GM19023 (cell line): ENCODE results near the gene HNRNPDL.
"Not testable (repeated sequence)": the region's sequence is repeated elsewhere in the genome, so short reads cannot be mapped to it uniquely, and the experiment has no call there.

Experiments
- ATAC-seq: cut with Tn5 transposase; IDR thresholded peaks from one replicate; pipeline ENCODE4 v1.9.1; 2021; ENCODE audit warnings: mild to moderate bottlenecking, moderate library complexity; ENCODE audit not compliant: unreplicated experiment

The HNRNPDL gene

DNA sequence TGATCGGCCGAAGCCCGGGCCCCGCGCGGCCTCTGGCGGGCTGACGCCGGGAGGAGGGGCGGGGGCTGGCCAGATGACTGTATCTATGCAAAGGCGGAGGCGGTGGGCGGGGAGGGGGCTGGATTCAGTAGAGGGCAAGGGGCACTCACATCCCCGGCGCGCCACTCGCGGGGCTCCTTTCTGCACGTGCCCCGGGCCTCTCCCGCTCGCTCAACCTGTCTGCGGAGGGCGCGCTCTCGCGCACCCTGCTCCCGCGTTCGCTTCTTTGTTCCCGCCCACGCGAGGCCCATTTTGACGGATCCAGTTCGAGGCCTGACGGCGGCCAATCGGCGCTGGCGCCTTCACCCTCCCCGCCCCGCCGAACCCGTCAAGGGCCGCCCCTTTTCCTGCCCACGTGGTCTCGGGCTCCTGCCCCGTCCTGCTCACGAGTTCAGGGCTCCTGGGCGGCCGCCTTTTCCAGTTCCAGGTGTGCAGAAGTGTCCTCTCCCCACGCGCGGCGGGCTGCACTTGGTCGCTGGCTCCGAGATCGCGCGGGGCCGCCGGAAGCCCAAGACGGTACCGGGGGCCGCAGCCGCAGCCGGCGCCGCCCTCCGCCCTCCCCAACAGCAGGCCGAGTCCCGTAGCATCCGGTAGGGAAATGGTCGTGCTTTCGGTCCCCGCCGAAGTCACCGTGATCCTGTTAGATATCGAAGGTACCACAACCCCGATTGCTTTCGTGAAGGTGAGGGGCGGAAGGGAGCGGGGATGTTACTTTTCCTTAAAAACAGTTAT is at the start of gene HNRNPDL, which contains the start of gene ENOPH1:
Gene HNRNPDL, minus strand, starts transcription at position 270 of the 771 bp plus-strand sequence. CDS start 772 bp downstream, outside the sequence.
Gene ENOPH1, plus strand, starts transcription at position 398 of the 771 bp plus-strand sequence. Its CDS starts 240 bp downstream, at position 638.
- ATAC-seq, result peak; percentile 76

DNA sequence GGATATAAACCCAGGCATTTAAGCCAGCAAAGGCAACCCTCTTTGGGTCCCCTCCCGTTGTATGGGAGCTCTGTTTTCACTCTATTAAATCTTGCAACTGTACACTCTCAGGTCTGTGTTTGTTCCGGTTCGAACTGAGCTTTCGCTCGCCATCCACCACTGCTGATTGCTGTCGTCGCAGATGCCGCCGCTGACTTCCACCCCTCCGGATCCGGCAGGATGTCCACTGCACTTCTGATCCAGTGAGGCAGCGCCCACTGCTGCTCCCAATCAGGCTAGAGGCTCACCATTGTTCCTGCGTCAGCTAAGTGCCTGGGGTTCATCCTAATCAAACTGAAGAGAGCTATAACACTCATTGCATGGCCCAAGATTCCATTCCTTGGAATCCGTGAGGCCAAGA is 49.3 kb upstream of the HNRNPDL start:
- no peak for ATAC-seq

DNA sequence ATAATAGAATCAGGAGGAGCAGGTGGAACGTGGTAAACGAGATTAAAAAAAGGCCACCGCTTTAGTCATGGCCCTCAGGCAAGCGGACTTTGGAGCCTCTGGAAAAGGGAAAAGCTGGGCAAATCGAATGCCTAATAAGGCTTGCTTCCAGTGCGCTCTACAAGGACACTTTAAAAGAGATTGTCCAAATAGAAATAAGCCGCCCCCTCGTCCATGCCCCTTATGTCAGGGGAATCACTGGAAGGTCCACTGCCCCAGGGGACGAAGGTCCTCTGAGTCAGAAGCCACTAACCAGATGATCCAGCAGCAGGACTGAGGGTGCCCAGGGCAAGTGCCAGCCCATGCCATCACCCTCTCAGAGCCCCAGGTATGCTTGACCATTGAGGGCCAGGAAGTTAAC is 47.2 kb upstream of the HNRNPDL start:
- not testable (repeated sequence) for ATAC-seq

DNA sequence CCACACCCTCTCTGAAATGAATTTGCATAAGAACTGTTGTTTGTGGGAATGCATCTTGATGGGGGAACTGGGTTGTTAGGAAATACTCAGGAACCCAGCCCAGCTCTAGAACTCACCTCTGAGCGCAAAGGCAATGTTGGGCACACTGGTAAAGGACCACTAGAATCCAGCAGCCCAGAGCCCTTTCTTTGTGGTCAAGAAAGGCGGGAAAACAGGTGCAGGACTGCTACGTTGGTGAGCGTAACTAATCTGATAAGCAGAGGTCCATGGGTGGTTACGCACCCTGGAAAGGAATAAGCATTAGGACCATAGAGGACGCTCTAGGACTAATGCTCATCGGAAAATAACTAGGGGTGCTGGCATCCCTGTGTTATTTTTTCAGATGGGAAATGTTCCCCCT is 45.7 kb upstream of the HNRNPDL start:
- ATAC-seq, result not testable (repeated sequence)

DNA sequence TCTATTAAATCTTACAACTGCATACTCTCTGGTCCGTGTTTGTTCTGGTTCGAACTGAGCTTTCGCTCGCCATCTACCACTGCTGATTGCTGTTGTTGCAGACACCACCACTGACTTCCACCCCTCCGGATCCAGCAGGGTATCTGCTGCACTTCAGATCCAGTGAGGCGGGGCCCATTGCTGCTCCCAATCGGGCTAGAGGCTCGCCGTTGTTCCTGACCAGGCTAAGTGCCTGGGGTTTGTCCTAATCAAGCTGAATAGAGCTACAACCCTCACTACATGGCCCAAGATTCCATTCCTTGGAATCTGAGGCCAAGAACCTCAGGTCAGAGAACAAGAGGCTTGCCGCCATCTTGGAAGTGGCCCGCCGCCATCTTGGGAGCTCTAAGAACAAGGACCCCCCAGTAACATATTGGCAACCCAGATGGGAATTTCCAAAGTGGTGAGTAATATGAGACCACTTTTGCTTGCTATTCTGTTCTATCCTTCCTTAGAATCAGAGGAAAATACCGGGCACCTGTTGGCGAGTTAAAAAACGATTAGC is 43.4 kb upstream of the HNRNPDL start:
- ATAC-seq, result no peak

DNA sequence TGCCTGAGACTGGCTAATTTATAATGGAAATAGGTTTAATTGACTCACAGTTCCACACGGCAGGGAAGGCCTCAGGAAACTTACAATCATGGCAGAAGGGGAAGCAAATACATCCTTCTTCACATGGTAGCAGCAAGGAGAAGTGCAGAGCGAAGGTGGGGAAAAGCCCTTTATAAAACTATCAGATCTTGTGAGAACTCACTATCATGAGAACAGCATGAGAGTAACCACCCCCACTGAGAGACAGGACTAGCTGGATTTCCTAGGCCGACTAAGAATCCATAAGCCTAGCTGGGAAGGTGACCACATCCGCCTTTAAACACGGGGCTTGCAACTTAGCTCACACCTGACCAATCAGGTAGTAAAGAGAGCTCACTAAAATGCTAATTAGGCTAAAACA is 42.8 kb upstream of the HNRNPDL start:
- not testable (repeated sequence) for ATAC-seq

DNA sequence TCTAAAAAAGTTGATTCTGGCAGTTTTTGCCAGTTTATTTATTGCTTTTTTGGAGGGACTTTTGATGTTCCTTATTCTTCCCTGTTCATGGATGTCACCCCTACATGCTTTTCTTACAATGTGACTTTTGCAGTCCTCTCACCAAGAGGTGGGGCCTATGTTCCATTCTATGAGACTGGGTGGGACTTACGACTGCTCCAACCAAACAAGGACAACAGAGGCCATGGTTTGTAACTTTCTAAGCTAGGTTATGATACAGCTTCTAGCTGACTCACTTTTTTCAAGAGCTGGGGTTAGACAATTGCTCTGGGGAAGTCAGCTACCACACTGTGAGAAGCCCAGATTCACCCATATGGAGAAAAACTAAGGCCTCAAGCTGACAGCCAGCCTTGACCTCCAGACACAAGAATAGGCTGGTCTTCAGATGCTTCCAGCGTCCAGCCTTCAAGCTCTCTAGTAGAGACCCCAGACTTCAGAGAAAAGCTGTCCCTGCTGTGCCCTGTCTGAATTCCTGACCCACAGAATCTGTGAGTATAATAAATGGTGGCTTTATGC is 39.6 kb upstream of the HNRNPDL start:
- ATAC-seq, result no peak

DNA sequence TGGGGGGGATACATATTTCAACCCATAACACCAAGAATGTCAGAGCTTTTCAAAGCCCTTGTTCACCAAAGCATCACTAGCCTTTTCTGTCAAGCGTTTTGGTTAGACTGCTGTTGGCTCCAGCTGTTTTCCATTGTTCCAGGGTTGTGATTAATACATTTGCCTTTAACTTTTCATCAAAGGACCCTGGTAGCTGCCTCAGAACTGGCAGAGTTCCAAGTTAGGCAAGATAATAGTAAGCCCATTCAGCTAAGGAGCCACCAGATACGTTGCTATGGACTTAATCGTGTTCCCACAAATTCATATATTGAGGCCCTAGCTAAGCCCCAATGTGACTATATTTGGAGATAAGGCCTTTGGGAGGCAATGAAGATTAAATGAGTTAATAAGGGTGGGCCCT is 37.2 kb upstream of the HNRNPDL start:
- ATAC-seq, result no peak

DNA sequence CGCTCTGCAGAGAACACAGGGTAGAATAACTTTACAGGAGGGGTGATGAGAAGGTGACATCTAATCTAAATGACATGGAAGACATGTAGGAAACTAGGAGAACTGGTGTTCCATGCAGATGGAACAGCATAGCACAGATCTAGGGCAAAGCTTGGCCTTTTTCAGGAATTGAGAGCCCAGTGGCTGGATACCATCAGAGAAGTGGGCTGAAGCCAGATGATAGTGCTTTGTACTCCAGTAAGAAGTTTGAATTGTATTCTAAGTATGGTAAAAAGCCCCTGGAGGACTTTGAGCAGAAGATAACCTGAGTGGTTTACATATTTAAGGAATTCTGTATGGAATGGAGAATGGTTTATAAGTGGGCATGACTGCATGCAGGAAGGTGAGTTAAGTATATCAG is 33.0 kb upstream of the HNRNPDL start:
- ATAC-seq, result no peak

DNA sequence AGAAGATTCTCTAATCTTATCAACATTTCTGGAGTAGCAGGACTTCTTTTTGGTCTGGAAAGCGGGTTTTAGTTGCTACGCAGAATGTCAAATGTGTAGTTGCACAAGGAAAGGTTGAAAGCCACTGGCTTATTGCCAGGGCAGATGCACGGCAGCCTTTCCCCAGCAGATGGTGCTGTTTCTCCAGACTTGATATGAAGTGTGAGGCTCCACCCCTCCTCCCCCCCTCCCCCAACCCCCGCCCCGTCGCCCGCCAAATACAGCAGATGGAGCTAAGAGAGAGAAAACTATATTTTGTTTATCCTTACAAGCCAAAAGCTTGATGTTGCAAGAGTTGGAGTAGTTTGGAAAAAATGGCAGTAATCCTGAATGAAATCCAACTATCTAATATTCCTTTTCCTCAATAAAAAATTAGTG is 32.2 kb upstream of the HNRNPDL start:
- ATAC-seq, result peak; percentile 94

DNA sequence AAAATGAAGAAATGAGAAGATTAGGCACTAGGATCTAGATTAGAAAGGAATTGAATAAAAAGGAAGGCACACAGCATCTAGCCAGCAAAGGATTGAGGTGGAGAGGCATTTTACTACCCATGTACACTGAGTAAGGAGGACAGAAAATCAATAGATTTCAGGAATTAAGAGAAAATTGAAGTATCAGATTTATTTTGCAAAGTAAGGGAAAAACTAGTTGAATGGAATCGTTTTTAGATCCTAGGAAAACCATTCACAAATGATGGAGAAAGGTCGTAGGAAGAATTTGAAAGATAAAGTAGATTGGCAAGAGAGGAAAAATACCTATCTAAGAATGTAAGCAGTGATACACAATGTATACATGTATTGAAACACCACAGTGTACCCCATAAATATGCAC is 31.4 kb upstream of the HNRNPDL start:
- no peak for ATAC-seq

DNA sequence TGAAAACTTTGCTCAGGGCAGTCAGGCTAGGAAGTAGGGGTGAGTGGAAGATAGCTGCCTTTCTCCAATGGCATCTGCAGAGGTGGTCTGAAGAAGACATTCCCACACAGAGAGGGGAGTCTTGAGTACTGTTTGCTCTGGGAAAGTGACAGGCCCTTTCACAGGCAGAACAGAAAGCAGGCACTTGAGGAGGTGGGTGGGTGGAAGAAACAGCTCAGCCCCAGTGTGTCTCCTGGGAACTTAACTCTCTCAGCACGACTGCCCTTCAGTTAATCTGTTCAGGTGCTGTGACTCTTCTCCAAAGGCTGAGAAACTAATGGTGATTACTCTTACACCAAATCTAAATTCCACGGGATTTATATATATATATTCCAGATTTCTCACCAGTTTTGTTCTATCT is 28.5 kb upstream of the HNRNPDL start:
- no peak for ATAC-seq

DNA sequence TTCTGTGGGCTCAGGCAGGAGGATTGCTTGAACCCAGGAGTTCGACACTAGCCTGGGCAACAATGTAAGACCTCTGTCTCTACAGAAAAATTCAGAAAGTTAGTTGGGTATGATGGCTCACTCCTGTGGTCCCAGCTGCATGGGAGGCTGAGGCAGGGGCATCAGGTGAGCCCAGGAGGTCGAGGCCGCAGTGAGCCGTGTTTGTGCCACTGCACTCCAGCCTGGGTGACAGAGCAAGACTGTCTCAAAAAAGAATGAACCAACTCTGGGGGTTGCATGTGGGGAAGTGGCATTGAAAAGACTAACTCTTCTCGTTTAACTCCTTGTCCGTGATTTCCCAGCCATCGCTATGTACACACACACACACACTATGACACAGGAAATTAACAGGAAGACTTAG is 27.0 kb upstream of the HNRNPDL start:
- ATAC-seq, result no peak

DNA sequence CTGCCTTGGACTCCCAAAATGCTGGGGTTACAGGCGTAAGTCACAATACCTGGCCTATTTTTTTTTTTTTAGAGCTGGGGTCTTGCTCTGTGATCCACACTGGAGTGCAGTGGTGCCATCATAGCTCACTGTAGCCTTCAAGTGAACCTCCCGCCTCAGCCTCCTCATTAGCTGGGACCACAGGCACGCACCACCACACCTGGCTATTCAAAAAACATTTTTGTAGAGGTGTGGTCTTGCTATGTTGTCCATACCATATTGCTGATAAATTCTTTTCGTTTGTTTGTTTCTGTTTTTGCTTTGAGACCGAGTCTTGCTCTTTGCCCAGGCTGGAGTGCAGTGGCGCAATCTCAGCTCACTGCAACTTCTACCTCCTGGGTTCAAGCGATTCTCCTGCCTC is 21.8 kb upstream of the HNRNPDL start:
- no peak for ATAC-seq

DNA sequence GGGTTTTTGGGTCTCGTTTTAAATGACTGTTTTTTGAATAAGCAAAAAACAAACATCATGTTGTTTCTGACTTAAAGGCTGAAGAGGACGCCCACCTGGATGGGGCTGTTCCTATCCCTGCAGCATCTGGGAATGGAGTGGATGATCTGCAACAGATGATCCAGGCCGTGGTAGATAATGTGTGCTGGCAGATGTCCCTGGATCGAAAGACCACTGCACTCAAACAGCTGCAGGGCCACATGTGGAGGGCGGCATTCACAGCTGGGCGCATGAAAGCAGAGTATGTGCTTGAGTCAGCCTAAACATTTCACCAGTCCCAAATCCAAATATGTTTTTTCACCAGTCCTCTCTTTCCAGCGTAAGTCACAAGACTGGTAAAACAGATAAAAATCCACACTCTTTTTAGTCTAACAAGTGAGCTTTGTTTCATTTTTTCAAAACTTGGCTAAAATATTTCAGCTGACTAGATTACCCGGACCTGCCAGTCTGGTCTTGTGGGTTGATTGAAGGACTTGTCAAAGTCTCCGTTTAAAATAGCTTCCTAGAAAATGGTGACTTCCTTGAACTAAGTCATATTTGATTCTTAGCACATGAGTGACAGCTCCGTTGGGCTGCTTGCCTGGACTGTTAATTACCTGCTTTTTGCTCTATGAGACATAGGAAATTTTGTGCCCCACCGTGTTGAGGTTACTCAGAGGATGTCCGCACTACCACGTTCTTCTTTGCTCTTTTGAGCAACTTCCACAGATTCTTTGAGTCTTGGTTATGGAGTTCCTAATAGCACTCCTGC is 20.9 kb upstream of the HNRNPDL start:
- ATAC-seq, result no peak

DNA sequence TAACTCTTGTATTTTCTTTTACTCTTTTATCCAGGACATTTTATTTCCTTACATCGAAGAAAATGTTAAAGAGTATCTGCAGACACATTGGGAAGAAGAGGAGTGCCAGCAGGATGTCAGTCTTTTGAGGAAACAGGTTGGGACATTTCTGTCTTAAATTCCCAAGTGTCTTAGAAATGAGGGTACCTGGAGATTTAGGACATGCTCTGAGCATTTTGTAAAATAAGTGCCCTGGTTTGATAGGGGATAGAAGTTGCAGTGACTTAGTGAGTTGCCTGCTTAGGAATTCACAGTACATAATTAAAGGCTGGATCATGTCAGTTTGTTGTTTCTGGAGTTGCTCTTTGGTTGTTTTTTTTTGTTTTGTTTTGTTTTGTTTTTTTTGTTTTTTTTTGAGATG is 17.6 kb upstream of the HNRNPDL start:
- no peak for ATAC-seq

DNA sequence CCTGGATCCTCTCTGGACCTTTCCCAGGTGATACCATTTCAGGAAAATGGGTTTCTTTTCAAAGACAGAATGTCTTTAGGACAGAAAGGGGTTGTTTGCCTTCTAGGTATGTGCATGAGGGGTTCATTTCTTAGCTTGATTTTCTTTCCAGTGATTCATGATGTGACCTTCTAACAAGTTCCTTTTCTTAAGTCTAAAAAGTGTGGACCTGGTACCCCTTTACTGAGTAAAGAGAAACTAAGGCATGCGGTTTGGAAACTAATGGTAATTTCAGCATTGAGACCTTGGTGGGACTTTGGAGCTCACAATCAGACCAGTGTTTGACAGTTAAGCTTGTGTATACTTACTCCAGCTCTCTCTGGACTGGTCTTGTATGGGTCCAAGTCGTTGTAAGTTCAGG is 8.8 kb upstream of the HNRNPDL start:
- ATAC-seq, result no peak

DNA sequence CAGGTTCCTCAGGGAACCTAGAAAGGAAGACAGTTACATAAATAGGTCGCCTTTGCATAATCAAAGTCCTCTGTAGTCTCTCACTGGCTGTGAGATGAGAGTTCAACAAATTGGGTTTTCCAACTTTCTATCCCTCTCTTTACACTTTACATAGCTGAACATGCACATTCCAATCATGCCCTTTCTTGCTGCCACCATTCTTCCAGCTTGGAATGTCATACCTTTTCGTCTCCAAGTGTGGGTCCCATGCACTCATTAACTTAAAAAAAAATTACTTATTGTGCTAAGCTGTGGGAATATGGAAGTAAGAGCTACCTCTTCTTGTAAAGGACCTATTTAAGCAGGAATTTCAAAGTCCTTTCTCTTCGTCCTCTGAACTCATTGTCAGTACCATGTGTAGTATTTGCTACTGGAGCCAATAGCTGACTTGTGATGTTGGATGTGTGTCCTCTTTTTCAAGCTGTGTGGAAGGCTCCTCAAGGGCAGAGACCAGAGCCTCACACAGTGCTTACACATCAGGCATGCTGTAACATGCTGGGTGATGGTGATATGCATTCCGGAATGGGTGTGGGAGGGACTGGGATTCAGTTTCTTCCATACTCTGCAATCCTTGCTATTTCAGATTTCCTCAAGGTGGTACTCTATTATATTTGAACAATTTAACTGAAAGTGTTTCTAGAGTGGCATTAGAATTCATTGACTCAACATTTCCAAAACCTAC is 7.2 kb upstream of the HNRNPDL start:
- ATAC-seq, result no peak

DNA sequence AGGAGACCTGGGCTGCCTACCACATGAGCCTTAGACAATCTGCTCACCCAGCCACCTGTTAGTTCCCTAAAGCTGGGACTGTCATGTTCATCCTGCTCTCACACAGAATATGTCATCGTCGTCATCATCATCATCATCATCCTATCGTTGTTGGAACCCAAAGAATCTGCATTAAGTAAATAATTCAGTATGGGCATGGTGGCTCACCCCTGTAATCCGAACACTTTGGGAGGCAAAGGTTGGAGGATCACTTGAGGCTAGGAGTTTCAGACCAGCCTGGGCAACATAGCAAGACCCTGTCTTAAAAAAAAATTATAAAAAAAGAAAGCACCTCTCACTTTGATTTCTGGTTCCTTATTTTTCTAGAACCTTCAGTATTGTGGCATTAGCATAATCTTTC is 6.5 kb upstream of the HNRNPDL start:
- no peak for ATAC-seq

DNA sequence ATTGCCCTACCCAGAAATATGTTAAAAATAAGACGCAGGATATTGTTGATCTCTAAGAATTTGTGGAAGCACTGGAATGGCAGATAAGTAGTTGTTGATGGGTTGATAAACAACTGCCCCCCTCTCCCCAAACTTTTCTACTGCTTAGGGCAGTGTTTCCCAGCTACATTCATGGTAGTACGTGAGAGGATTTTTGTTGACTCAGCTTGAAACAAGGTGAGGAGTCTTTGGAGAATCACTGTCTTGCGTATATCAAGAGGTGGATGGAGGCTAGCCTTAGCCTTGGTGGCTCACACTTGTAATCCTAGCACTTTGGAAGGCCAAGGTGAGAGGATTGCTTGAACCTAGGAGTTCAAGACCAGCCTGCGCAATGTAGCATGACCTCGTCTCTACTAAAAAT is 5.9 kb upstream of the HNRNPDL start:
- ATAC-seq, result no peak

DNA sequence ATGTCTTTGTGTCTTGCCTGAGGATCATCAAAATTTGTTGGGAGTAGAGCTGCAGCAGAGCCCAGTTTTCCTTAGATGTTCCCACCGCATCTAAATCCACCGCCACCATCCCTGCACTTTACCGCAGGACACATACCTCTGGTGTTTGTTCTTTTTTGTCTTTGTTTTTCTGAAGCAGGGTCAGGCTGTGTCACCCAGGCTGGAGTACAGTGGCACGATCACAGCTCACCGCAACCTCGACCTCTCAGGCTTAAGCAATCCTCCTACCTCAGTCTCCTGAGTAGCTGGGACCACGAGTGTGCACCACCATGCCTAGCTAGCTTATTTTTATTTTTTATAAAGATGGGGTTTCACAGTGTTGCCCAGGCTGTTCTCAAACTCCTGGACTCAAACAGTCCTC is 4.7 kb upstream of the HNRNPDL start:
- ATAC-seq, result no peak
